Erythroblast (primary cell): ENCODE results near the gene OAS3.
"Not testable (repeated sequence)": the region's sequence is repeated elsewhere in the genome, so short reads cannot be mapped to it uniquely, and the experiment has no call there.

Experiments used
- DNase-seq, 2 experiments: peaks; one replicate each; lab custom pipeline; 2025; lab: John Stamatoyannopoulos, UW
- GATA1 ChIP-seq: IDR thresholded peaks from 2 replicates; pipeline ENCODE4 v1.6.1; 2011; ENCODE audit warnings: low read depth, mild to moderate bottlenecking, control low read depth, low read length, moderate library complexity
- POLR2A ChIP-seq: IDR thresholded peaks from 2 replicates; pipeline ENCODE4 v1.6.1; 2011; ENCODE audit warnings: mild to moderate bottlenecking, low read length

OAS3 gene

DNA sequence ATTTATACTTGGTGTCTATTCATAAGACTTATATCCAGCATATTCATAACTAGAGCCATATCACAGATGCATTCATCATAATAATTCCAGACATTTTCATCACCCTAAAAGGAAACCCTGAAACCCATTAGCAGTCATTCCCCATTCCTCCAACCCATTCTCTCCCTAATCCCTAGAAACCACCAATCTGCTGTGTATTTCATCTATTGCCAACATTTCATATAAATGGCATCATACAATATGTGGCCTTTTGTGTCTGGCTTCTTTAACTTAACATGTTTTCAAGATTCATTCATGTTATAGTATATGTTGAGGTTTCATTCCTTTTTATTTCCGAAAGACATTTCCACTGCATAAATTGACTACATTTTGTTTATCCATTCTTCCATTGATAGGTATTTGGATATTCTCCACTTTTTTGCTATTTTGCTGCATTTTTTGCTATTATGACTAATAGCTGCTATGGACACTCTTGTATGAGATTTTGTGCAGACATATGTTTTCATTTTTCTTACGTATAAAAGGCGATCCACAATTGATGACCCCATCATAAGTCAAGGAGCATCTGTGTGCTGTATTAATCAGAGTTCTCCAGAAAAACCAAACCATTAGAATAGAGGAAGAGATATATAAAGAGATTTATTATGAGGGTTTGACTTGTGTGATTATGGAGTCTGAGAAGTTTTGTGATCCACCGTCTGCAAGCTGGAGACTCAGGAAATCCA lies 34.9 kb downstream of the OAS3 start:
- no peak for DNase-seq
- TF ChIP-seq GATA1 (no peak), POLR2A (no peak)

DNA sequence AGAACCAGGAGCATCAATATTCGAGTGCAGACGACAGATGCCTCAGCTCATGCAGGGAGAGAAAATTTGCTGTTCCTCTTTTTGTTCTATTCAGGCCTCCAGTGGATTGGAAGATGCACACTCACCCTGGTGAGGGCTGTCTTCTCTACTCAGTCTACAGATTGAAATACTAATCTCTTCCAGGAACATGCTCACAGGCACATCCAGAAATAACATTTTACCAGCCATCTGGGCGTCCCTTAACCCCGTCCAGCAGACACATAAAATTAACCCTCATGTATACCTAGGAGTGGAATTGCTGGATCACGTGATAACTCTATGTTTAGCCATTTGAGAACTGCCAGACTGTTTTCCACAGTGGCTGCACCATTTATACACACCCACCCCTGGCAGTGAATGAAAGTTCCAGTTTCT lies 35.6 kb downstream of the OAS3 start:
- TF ChIP-seq POLR2A: no peak
- TF ChIP-seq GATA1: no peak
- DNase-seq: no peak

DNA sequence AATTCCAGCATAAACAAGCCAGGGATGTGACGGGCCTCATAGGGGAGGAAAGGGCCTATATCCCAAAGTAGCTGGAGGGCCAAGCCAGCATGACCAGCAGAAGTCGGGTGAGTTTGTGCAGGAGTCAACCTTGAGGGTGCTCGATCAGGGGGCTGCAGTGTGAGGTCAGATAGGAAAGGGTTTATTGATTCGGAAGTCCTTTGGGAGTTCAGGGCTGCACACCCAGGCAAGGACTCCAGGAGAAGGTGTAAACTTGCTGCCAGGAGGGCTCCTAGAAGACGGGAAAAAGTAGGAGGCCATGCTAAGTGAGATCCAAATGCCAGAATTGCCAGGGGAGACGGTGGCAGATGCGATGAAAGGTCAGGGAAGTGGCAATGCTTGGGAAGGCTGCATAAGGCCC lies 36.6 kb downstream of the OAS3 start:
- no peak for DNase-seq
- no peak for TF ChIP-seq POLR2A
- no peak for TF ChIP-seq GATA1

DNA sequence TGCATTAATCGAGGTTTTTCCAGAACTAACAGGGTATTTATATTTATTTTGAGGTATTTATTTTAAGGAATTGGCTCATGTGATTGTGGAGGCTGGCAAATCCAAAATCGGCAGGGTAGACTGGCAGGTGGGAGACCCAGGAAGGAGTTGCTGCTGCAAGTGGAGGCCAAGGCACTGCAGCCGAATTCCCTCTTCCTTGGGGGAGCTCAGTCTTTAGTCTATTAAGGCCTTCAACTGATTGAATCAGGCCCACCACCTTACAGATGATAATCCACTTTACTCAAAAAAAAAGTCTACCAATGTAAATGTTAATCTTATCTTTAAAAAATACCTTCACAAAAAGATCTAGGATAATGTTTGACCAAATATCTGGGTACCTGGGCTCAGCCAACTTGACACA lies 38.9 kb downstream of the OAS3 start:
- no peak for DNase-seq
- TF ChIP-seq GATA1: no peak

DNA sequence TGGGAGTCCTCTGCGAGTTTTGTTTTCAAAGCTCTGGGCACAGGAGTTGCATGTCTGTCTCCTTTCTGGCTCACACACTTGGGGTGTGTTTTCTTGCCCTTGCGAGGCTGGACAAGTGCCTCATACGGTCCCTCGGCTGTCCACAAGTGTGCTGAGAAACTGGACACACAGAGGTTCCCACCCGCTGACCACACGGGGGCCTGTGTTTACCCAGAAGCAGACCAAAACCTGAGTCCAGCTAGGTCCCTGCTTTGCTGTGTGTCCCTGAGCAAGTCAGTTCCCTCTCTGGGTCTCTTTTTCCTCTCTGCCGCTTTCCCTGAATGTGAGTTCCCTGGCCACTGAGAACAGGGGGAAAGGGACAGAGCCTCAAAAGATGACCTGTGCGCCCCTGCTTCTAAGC lies 39.4 kb downstream of the OAS3 start:
- TF ChIP-seq GATA1 (no peak), POLR2A (no peak)
- DNase-seq: no peak

DNA sequence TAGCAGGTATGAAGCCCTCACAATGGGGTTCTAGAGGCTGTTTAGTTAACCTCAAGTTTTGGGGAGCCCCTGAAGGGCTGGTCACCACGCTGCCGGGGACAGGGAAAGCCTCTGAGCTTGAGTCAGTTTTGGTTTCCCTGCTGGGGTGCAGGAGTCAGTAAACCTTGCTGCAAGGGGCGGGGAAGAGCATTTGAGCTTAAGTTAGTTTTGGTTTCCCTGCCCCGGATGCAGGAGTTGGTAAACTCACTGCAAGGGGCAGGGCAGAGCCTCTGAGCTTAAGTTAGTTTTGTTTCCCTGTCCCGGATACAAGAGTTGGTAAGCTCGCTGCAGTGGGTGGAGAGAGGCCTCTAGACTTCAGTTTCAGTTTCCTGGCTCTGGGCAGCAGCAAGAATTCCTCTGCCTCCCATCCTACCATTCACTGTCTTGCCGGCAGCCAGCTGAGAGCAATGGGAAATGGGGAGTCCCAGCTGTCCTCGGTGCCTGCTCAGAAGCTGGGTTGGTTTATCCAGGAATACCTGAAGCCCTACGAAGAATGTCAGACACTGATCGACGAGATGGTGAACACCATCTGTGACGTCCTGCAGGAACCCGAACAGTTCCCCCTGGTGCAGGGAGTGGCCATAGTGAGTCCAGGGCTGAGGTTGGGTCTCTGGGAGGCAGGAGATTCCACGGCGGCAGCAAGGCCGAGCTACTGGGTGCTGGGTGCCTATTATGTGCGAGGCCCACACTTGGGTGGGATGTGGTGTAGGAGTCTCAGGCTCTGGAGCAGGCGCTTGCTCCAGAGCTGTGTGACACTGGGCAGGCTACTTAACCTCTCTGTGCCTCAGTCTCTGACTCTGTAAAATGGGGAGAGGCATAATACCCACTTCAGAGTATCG lies 40.1 kb downstream of the OAS3 start, which contains the start of gene OAS2:
Gene OAS2 (plus strand): TSS at position 357 of the 878 bp plus-strand sequence. CDS start 90 bp downstream, at position 447.
- TF ChIP-seq GATA1 (no peak), POLR2A (no peak)
- DNase-seq: no peak

DNA sequence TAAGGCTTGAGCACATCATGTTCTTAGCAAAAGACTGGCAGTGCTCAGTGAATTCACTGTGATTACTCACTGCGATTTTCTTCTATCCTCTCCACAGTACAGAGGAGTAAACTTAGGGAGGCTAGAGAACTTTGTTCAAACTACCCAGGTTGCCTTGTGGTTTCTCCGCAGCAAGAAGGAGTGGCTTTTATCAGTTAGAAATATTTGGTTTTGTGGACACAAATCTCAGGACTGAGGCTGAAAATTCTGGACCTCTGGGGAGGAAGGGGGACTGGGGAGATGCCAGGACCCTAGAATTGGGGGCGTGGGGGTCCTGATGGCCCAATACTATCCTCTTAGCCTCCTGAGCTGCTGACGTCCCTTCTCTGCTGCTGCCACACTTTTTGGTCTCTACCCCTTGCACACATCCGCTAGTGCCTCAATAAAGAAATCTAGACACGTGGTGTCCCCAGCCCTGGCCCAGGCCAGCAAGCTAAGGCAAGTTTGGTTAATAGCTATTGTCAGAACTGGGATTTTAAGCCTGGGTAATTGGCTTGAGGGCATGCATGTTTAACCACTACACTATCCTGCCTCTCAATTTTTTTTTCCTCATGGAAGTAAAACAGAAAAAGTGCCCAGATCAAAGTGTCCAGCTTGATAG lies 40.9 kb downstream of the OAS3 start:
- TF ChIP-seq POLR2A: no peak
- no peak for TF ChIP-seq GATA1
- DNase-seq: no peak

DNA sequence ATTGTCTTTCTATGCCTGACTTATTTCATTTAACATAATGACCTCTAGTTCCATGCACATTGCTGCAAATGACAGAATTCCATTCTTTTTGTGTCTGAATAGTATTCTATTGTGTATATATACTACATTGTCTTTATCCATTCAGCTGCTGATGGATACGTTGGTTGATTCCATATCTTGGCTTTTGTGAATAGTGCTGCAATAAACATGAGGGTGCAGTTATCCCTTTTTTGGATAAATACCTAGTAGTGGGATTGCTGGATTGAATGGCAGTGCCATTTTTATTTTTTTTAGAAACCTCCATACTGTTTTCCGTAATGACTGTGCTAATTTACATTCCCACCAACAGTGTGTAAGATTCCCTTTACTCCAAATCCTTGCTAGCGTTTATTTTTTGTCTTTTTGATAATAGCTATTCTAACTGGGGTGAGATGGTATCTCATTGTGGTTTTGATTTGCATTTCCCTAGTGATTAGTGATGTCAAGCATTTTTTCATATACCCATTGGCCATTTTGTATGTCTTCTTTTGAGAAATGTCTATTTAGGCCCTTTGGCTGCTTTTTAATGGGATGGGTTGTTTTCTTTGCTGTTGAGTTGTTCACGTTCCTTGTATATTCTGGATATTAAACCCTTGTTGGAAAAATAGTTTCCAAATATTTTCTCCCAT lies 42.4 kb downstream of the OAS3 start:
- TF ChIP-seq POLR2A (no peak), GATA1 (no peak)
- DNase-seq: no peak

DNA sequence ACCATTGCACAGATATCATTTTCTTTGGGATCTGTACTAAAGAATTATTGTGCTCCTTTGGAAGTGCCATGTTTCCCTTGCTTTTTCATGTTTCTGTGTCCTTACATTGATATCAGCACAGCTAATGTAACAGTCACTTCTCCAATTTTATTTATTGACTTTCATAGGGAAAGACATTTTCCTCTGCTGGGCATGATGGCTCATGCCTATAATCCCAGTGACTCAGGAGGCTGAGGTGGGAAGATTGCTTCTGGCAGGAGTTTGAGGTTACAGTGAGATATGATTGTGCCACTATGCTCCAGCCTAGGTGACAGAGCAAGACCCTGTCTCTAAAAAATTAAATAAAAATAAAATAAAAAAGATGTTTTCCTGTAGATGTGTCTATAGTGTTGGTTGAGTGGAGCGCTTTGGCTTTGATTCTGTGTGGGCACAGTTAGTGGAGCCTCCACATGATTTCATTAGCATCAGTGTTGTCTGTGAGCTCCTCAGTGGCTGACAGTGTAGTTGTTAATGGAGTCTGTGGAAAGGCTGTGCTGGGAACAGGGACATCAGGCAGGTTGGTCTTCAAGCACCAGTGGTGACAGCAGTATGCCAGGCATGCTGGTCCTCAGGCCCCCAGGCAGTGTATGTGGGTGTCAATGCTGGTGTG lies 47.5 kb downstream of the OAS3 start:
- TF ChIP-seq GATA1 (no peak), POLR2A (no peak)
- no peak for DNase-seq

DNA sequence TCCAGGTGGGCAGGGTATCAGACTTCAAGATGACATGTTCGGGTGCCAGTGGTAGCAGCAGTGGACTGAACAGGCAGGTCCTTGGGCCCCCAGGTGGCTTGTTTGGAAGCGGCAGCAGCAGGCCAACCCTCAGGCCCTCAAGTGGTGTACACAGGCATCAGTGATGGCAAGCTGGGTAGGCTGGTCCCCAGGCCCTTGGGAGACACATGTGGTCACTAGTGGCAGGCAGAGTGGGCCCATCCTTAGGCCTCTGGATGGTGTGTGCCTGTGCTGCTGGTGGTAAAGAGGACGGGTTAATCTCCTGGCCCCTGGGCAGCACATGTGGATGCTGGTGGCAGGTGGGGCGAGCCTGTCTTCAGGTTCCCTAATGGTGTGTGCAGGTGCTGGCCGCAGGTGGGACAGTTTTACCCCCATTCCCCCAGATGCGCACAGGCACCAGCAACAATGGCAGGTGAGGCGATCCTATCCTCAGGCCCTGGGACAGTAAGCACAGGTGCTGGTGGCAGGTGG lies 48.1 kb downstream of the OAS3 start:
- DNase-seq: no peak
- TF ChIP-seq POLR2A (no peak), GATA1 (no peak)

DNA sequence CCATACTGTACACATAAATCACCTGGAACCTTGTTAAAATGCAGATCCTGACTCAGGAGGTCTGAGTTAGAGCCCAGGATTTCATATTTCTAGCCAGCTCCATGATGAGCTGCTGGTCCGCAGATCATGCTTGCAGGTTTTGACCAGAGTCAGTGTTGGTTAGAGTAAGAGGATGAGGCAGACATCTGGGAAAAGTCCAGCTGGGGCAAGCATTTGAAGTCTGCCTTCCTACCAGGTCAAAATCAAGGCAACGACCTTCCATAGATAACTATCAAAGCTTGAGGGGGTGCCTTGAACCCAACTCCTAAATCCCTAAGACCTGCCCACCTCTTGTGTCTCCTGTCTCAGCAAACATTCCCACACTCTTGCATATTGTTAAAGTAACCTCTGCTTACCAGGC lies 49.3 kb downstream of the OAS3 start:
- TF ChIP-seq GATA1 (no peak), POLR2A (no peak)
- DNase-seq: no peak

DNA sequence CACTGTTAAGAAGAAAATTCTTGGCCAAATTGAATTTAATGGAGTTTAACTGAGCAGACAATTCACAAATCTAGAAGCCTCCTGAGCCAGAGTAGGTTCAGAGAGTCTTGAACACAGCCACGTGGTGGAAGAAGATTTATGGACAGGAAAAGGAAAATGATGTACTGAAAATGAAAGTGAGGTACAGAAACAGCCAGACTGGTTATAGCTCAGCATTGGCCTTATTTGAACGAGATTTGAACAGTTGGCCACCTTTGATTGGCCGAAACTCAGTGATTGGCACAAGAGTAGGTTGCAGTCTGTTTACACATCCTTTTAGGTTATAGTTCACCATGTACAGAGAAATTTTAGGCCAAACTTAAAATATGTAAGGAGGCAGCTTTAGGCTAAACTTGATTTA lies 50.0 kb downstream of the OAS3 start:
- TF ChIP-seq GATA1 (no peak), POLR2A (no peak)
- DNase-seq: no peak

DNA sequence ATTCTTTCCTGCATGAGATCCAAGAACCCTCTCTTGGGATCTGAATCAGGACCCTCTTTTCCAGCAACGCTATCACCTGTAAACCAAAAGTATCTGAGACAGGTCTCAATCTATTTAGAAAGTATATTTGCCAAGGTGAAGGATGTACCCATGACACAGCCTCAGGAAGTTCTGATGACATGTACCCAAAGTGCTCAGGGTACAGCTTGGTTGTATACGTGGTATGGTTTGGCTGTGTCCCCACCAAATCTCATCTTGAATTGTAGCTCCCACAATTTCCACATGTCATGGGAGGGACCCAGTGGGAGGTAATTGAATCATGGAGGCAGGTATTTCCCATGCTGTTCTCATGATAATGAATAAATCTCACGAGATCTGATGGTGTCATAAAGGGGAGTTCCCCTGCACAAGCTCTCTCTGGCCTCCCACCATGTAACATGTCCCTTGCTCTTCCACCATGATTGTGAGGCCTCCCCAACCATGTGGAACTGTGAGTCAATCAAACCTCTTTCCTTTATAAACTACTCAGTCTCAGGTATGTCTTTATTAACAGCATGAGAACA lies 50.6 kb downstream of the OAS3 start:
- DNase-seq: not testable (repeated sequence)
